Measurements from ENCODE around the gene POC1A. TPM values are rescaled to one million over a fixed set of nuclear protein-coding genes. Genes with fewer than 3 reads are reported as not detected.

POC1A gene
- total and polyA plus RNA-seq, 2 of the 8 experiments (the other 6 are each of a cell fraction or from before 2014, with no cell fraction given): 35.7 to 39.2 TPM

- no peak overlapping the region for H4K8ac ChIP-seq (ENCODE audit: extremely low read depth, insufficient read depth, low read length)
- FAIRE-seq (no peak), DNase-seq (ENCODE audit: low read depth in 1 of 2, low spot score in 2 of 2) (no peak)
- H3K18ac ChIP-seq (ENCODE audit: extremely low read depth, low read length): no peak overlapping the region
- no peaks in the 10 kb centered on the region for H3K79me1 ChIP-seq (ENCODE audit: low read depth, low read length)
- no peaks in the 10 kb centered on the region for H3K79me2 ChIP-seq (ENCODE audit: control insufficient read depth in 1 of 2, insufficient read depth in 2 of 2, low read length in 2 of 2)
- ChIA-PET CTCF (ENCODE audit: partially characterized antibody) (interaction anchor here (0.6 to 4.6 kb wide), 10 partner anchors 9 to 180 kb away, joined by 3 to 26 read pairs (median 5); no protein-coding TSS in a partner anchor), POLR2A (ENCODE audit: partially characterized antibody) (interaction anchor here (0.7 to 1.1 kb wide), 2 partner anchors 11 to 14 kb away, joined by 3 read pairs; no protein-coding TSS in a partner anchor)
- H2BK120ac ChIP-seq (replicated peaks; ENCODE audit: low read depth, low read length): no peak overlapping the region
- H3K14ac ChIP-seq (ENCODE audit: insufficient read length): no peak overlapping the region
- H3K4me1 ChIP-seq (replicated peaks in 1 of 4; ENCODE audit: control insufficient read depth in 3 of 4, insufficient read depth in 4 of 4, low read length in 3 of 4): peaks cover 0 to 2% (median 0%) of the 10 kb centered on the region in 4 experiments; a peak in 2 of 7 replicates
- no peak overlapping the region for H2AFZ ChIP-seq (ENCODE audit: low read length)
- no peak overlapping the region for H3K56ac ChIP-seq (replicated peaks; ENCODE audit: insufficient read length, low read depth, low read length)
- TF ChIP-seq POLR2A (IDR thresholded peaks at IDR 0.05; ENCODE audit: control extremely low read depth in 1 of 2, low read depth in 2 of 2, low read length in 2 of 2) (no peak), HDAC6 (IDR thresholded peaks at IDR 0.05; ENCODE audit: low read depth, low read length) (no peak), CEBPB (IDR thresholded peaks at IDR 0.05; ENCODE audit: low read depth, low read length) (no peak), EGR1 (IDR thresholded peaks at IDR 0.05; ENCODE audit: borderline replicate concordance, low read depth, low read length) (no peak), CTBP2 (IDR thresholded peaks at IDR 0.05; ENCODE audit: borderline replicate concordance, insufficient read depth, insufficient read length, low read length) (no peak), SP1 (IDR thresholded peaks at IDR 0.05; ENCODE audit: low read depth, low read length) (no peak), TBP (IDR thresholded peaks at IDR 0.05; ENCODE audit: low read depth, low read length) (no peak), CREB1 (IDR thresholded peaks at IDR 0.05) (no peak), SP2 (IDR thresholded peaks at IDR 0.05; ENCODE audit: low read length) (no peak), USF2 (IDR thresholded peaks at IDR 0.05; ENCODE audit: low read length) (no peak), KDM1A (IDR thresholded peaks at IDR 0.05; ENCODE audit: borderline replicate concordance, low read length) (no peak), ATF2 (IDR thresholded peaks at IDR 0.05; ENCODE audit: low read length) (no peak)
- H3K9ac ChIP-seq (replicated peaks in 1 of 4; ENCODE audit: extremely low read depth in 1 of 4, low read depth in 3 of 4, low read length in 3 of 4): no peak overlapping the region
- H2BK15ac ChIP-seq (ENCODE audit: low read length): no peak overlapping the region
- H4K20me1 ChIP-seq (replicated peaks in 1 of 2; ENCODE audit: control insufficient read depth in 1 of 2, insufficient read depth in 2 of 2, low read length in 2 of 2): no peaks in the 10 kb centered on the region
- 82% methylated on average over 4 of the region's 4 CpGs; no CpG with 5 or more reads in 1 of the 2 experiments for WGBS, 2 experiments (ENCODE audit: extremely low coverage in 1 of 2, insufficient coverage in 1 of 2, insufficient read length in 1 of 2, insufficient replicate concordance in 2 of 2, low coverage in 1 of 2, low lambda C conversion rate in 2 of 2, missing lambda C conversion rate in 1 of 2)
- no peak overlapping the region; the same call in 1 of the 2 replicates for H2AK5ac ChIP-seq (ENCODE audit: low read depth, low read length)
- no peak overlapping the region for H4K5ac ChIP-seq (ENCODE audit: insufficient read length, low read depth, low read length)
- no peak overlapping the region for H2BK20ac ChIP-seq (ENCODE audit: low read length)
- H3K23ac ChIP-seq (ENCODE audit: insufficient read length): no peak overlapping the region
- H2BK5ac ChIP-seq (ENCODE audit: low read depth, low read length): no peak overlapping the region
- no peaks in the 10 kb centered on the region; the same call in 1 of the 2 replicates for H3K23me2 ChIP-seq (ENCODE audit: low read depth, low read length)
- H3K4ac ChIP-seq (replicated peaks; ENCODE audit: insufficient read length, low read depth, low read length): no peak overlapping the region
- H3K9me3 ChIP-seq (ENCODE audit: insufficient read depth in 2 of 2, low read depth in 1 of 2, low read length in 1 of 2): no peaks in the 10 kb centered on the region
- H3K4me3 ChIP-seq (ENCODE audit: extremely low read depth in 1 of 4, insufficient read depth in 2 of 4, low read depth in 3 of 4, low read length in 4 of 4): no peak overlapping the region
- no peak overlapping the region for H4K91ac ChIP-seq (replicated peaks; ENCODE audit: insufficient read length, low read length)
- H2BK12ac ChIP-seq (ENCODE audit: low read depth, low read length): no peak overlapping the region
- no peaks in the 10 kb centered on the region for H3K36me3 ChIP-seq (ENCODE audit: control insufficient read depth in 2 of 4, insufficient read depth in 4 of 4, low read length in 3 of 4)
- no peak overlapping the region for H3K4me2 ChIP-seq (ENCODE audit: insufficient read depth in 1 of 2, low read depth in 2 of 2, low read length in 2 of 2)
- no peak overlapping the region for H3K27ac ChIP-seq (ENCODE audit: low read depth, low read length)
- no peaks in the 10 kb centered on the region for H3K27me3 ChIP-seq (replicated peaks in 1 of 4; ENCODE audit: control insufficient read depth in 3 of 4, extremely low read depth in 1 of 4, insufficient read depth in 3 of 4, low read length in 3 of 4)
These were observed 27.3 kb upstream of the POC1A start for GRCh38 chr3:52181543-52181942.

All from H1 (cell line).